Measurements from ENCODE around the gene SGPP1. TPM values are rescaled to one million over a fixed set of nuclear protein-coding genes. Genes with fewer than 3 reads are reported as not detected.

SGPP1 gene
- total and polyA plus RNA-seq, 2 donors (not counting 1 experiment from before 2014, with no cell fraction given): 13.8 to 46.4 TPM

DNA sequence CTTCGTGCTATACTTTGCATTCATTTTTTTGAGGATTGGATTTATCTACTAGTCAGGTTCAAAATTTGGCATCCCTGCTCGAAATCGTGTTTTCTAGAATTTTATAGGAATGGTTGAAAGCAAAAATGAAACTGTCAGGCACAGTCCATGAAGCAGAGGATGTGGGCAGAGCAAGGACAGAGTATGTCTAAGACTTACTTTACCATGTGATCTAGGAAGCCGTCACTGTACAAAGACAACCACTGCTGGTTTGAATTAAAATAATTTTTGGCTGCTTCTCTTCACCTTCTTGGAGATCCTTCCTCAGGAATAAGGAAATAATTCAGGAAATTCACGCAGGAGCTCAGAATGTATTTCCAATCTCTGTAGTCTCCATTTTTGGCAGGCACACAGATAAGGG is 31.6 kb upstream of the SGPP1 start:
- H3K27ac Mint-ChIP-seq: peak overlapping the region; percentile 81
- peak overlapping the region; percentile 60 for H3K4me2 ChIP-seq (replicated peaks; ENCODE audit: low read depth, low read length, poor library complexity, severe bottlenecking)
- no peaks in the 10 kb centered on the region for H3K27me3 Mint-ChIP-seq
- TF ChIP-seq CTCF (IDR thresholded peaks at IDR 0.05): no peak
- TF ChIP-seq EZH2 (IDR thresholded peaks at IDR 0.05; ENCODE audit: borderline replicate concordance, insufficient read depth, low read depth, low read length, poor library complexity, severe bottlenecking): no peak
- no peaks in the 10 kb centered on the region for H4K20me1 ChIP-seq (ENCODE audit: control insufficient read depth, insufficient read depth, low read length, poor library complexity, severe bottlenecking)
- H3K9ac ChIP-seq (ENCODE audit: low read length): peak overlapping the region; percentile 44
- CTCF ChIA-PET: interaction anchor here (0.6 to 4.1 kb wide), 2 partner anchors 10 to 126 kb away, joined by 3 to 40 read pairs; no protein-coding TSS in a partner anchor
- WGBS (ENCODE audit: insufficient coverage): 26% methylated on average over 3 of the region's 5 CpGs
- H3K36me3 ChIP-seq (replicated peaks in 1 of 2; ENCODE audit: control extremely low read depth in 1 of 2, control insufficient read depth in 1 of 2, extremely low read depth in 1 of 2, insufficient read depth in 2 of 2, low read length in 1 of 2): no peaks in the 10 kb centered on the region
- H3K27me3 ChIP-seq (replicated peaks in 1 of 4; ENCODE audit: control extremely low read depth in 1 of 4, control insufficient read depth in 3 of 4, insufficient read depth in 4 of 4, low read length in 3 of 4): no peaks in the 10 kb centered on the region
- no peaks in the 10 kb centered on the region for H3K79me2 ChIP-seq (ENCODE audit: control insufficient read depth, insufficient read depth, low read length)
- peaks cover 19% of the 10 kb centered on the region for H3K4me1 Mint-ChIP-seq
- intact Hi-C loops (cut with micrococcal nuclease): no loop called here
- H3K27ac ChIP-seq (ENCODE audit: low read length in 2 of 2): peak overlapping the region; percentile 35 to 46
- ATAC-seq (ENCODE audit: low read depth) (peak; percentile 63), DNase-seq (peak; percentile 45)
- H3K9me3 ChIP-seq (ENCODE audit: control extremely low read depth in 1 of 3, control insufficient read depth in 2 of 3, insufficient read depth in 1 of 3, low read length in 2 of 3): no peaks in the 10 kb centered on the region
- H3K4me3 Mint-ChIP-seq: peak overlapping the region; percentile 87
- peak overlapping the region in 2 of 5 experiments; percentile 30 to 37 for H3K4me3 ChIP-seq (ENCODE audit: control extremely low read depth in 1 of 5, extremely low read depth in 1 of 5, insufficient read depth in 1 of 5, low read depth in 2 of 5, low read length in 4 of 5)
- H3K4me1 ChIP-seq (ENCODE audit: control insufficient read depth in 2 of 2, insufficient read depth in 2 of 2, low read length in 2 of 2): peaks cover 10 to 15% of the 10 kb centered on the region in 2 donors
- POLR2A ChIA-PET: no interaction called here
- H2AFZ ChIP-seq (ENCODE audit: insufficient read depth, low read depth, low read length, poor library complexity, severe bottlenecking): peak overlapping the region; percentile 12
- no peaks in the 10 kb centered on the region for H3K9me3 Mint-ChIP-seq (ENCODE audit: insufficient read depth)

DNA sequence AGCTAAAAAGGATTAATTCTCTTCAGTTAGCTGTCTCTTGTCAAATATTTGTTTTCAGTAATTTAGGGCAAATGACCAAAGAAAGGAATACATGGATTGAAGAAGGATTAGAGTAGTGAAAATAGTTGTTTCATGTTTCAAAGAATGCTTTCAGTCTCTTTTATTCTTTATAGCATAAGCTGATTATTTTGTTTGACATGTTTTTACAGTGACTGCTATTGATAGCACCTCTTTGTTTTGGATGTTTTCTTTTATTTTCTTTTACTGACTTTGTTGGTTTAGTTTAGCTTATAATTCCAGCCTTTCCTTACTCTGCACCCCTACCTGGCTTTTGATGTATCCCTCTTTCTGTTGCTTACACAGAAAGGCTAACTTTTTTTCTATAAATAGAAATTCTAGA is 29.3 kb upstream of the SGPP1 start:
- Histone ChIP-seq H3K4me1 (ENCODE audit: control insufficient read depth in 2 of 2, insufficient read depth in 2 of 2, low read length in 2 of 2) (peaks cover 10 to 15% of the 10 kb centered on the region in 2 donors), H3K4me2 (replicated peaks; ENCODE audit: low read depth, low read length, poor library complexity, severe bottlenecking) (no peak overlapping the region), H2AFZ (ENCODE audit: insufficient read depth, low read depth, low read length, poor library complexity, severe bottlenecking) (peak overlapping the region; percentile 30), H3K27ac (ENCODE audit: low read length in 2 of 2) (no peak overlapping the region), H3K9me3 (ENCODE audit: control extremely low read depth in 1 of 3, control insufficient read depth in 2 of 3, insufficient read depth in 1 of 3, low read length in 2 of 3) (no peaks in the 10 kb centered on the region), H3K79me2 (ENCODE audit: control insufficient read depth, insufficient read depth, low read length) (no peaks in the 10 kb centered on the region), H3K36me3 (replicated peaks in 1 of 2; ENCODE audit: control extremely low read depth in 1 of 2, control insufficient read depth in 1 of 2, extremely low read depth in 1 of 2, insufficient read depth in 2 of 2, low read length in 1 of 2) (no peaks in the 10 kb centered on the region), H3K4me3 (ENCODE audit: control extremely low read depth in 1 of 5, extremely low read depth in 1 of 5, insufficient read depth in 1 of 5, low read depth in 2 of 5, low read length in 4 of 5) (no peak overlapping the region), H3K9ac (ENCODE audit: low read length) (no peak overlapping the region), H4K20me1 (ENCODE audit: control insufficient read depth, insufficient read depth, low read length, poor library complexity, severe bottlenecking) (no peaks in the 10 kb centered on the region), H3K27me3 (replicated peaks in 1 of 4; ENCODE audit: control extremely low read depth in 1 of 4, control insufficient read depth in 3 of 4, insufficient read depth in 4 of 4, low read length in 3 of 4) (no peaks in the 10 kb centered on the region)
- ChIA-PET POLR2A (no interaction called here), CTCF (interaction anchor here (0.7 to 4.1 kb wide), 6 partner anchors 12 to 609 kb away, joined by 3 to 40 read pairs (median 3); no protein-coding TSS in a partner anchor)
- H3K27me3 Mint-ChIP-seq: no peaks in the 10 kb centered on the region
- TF ChIP-seq EZH2 (IDR thresholded peaks at IDR 0.05; ENCODE audit: borderline replicate concordance, insufficient read depth, low read depth, low read length, poor library complexity, severe bottlenecking) (no peak), CTCF (IDR thresholded peaks at IDR 0.05) (no peak)
- intact Hi-C loops (cut with micrococcal nuclease): no loop called here
- H3K27ac Mint-ChIP-seq: no peak overlapping the region
- DNase-seq: no peak
- H3K9me3 Mint-ChIP-seq (ENCODE audit: insufficient read depth): no peaks in the 10 kb centered on the region
- H3K4me3 Mint-ChIP-seq: no peak overlapping the region
- peaks cover 19% of the 10 kb centered on the region for H3K4me1 Mint-ChIP-seq
- no peak for ATAC-seq (ENCODE audit: low read depth)

Measured in B cell (primary cell).